Testis (tissue), 3 donors: ENCODE data around the gene PGBD1. TPM values are rescaled to one million over a fixed set of nuclear protein-coding genes. Genes with fewer than 3 reads are reported as not detected.

Source experiments
- DNase-seq: peaks from one replicate; pipeline ENCODE4 v3.0.0-alpha.2; 2019
- H3K27ac ChIP-seq, 2 donors: fragments of 200-600 bp; sonication (generic); one replicate each; pipeline ENCODE4 v1.5.1; 2019
- H3K27me3 ChIP-seq: fragments of 200-600 bp; sonication (generic); one replicate; pipeline ENCODE4 v1.5.1; 2019
- H3K36me3 ChIP-seq: fragments of 200-600 bp; sonication (generic); one replicate; pipeline ENCODE4 v1.5.1; 2017; ENCODE audit warnings: low read depth; ENCODE audit errors: missing control alignments
- H3K4me1 ChIP-seq: fragments of 200-600 bp; sonication (generic); one replicate; pipeline ENCODE4 v1.5.1; 2019
- H3K4me3 ChIP-seq, 2 donors: fragments of 200-600 bp; sonication (generic); one replicate each; pipeline ENCODE4 v1.5.1; 2017 to 2019
- H3K9me3 ChIP-seq: fragments of 200-600 bp; sonication (generic); one replicate; pipeline ENCODE4 v1.5.1; 2017
- CTCF ChIP-seq, 3 experiments: fragments of 450-650 bp in 2 of 3; fragments of 200-600 bp in 1 of 3; sonication (generic) in 1 of 3; IDR thresholded peaks; one replicate each; pipeline ENCODE4 v1.5.1; 2016 to 2019; ENCODE audit warnings: antibody characterized with exemption in 3 of 3, mild to moderate bottlenecking in 2 of 3, moderate library complexity in 1 of 3
- POLR2A ChIP-seq: fragments of 450-650 bp; IDR thresholded peaks from one replicate; pipeline ENCODE4 v1.6.1; 2017; ENCODE audit warnings: antibody characterized with exemption, mild to moderate bottlenecking, moderate library complexity
- WGBS, 2 donors: methylation state at CpG; one replicate each; pipeline ENCODE4 v1.1.5; 2018; 5-methylcytosine and 5-hydroxymethylcytosine counted together
- intact Hi-C: fragments of 100-400 bp; cut with DNase I; formaldehyde crosslinking; loops from one replicate; pipeline ENCODE4 v1.15.1; 2023; ENCODE audit warnings: low total_unique reads
- polyA plus RNA-seq: library from polyadenylated mRNA; stranded (reverse); fragments of 350-450 nt; fragmentation: Illumina TruSeq; extraction: RNeasy Lipid Tissue Mini Kit (QIAGEN cat#74804); gene quantifications from one replicate; pipeline ENCODE4 v1.2.3, GENCODE V29; 2014; ENCODE audit warnings: low read depth, low replicate concordance; ENCODE audit not compliant: insufficient read depth
- total RNA-seq, 2 donors: library from RNA; depleted of rRNA; stranded (reverse); fragments of >200 nt; gene quantifications; one replicate each; pipeline ENCODE4 v1.2.3, GENCODE V29; 2016

The PGBD1 gene
- total and polyA plus RNA-seq, 3 donors from 2014 or later: 4.8 to 6.9 (median 6.1) TPM

GRCh38 chr6:28266962-28267694 is 14.2 kb upstream of the PGBD1 start, which contains the start of gene ZSCAN26:
TSS of gene ZSCAN26 (plus strand) at chr6:28267143. CDS start at chr6:28271920, 4,777 bp downstream.
- Histone ChIP-seq H3K4me3 (peak within 1 kb of the TSS; percentile 80 to 82), H3K9me3 (no peaks in the 10 kb centered on the region), H3K27me3 (no peaks in the 10 kb centered on the region), H3K4me1 (peaks cover 10% of the 10 kb centered on the region), H3K27ac (peak within 1 kb of the TSS; percentile 92), H3K36me3 (no peaks in the 10 kb centered on the region)
- WGBS, 2 donors: 0 to 1% methylated on average over 21 to 32 of the region's 32 CpGs
- intact Hi-C loops: no loop called here
- TF ChIP-seq CTCF (IDR thresholded peaks at IDR 0.05) (no peak), POLR2A (no peak)
- DNase-seq: peak; percentile 87

GRCh38 chr6:28267695-28268059 is 13.7 kb upstream of the PGBD1 start:
- H3K4me1 ChIP-seq: peaks cover 10% of the 10 kb centered on the region
- H3K36me3 ChIP-seq: no peaks in the 10 kb centered on the region
- peak overlapping the region; percentile 80 to 82 for H3K4me3 ChIP-seq
- intact Hi-C loops: no loop called here
- no peaks in the 10 kb centered on the region for H3K9me3 ChIP-seq
- 0 to 5% methylated on average over 1 of the region's 1 CpG for WGBS, 2 donors
- no peaks in the 10 kb centered on the region for H3K27me3 ChIP-seq
- TF ChIP-seq CTCF (IDR thresholded peaks at IDR 0.05) (no peak), POLR2A (no peak)
- H3K27ac ChIP-seq: peak overlapping the region; percentile 92
- DNase-seq: no peak

GRCh38 chr6:28269492-28269891 is 11.9 kb upstream of the PGBD1 start:
- no peak for DNase-seq
- Histone ChIP-seq H3K9me3 (no peaks in the 10 kb centered on the region), H3K4me1 (peaks cover 10% of the 10 kb centered on the region), H3K36me3 (no peaks in the 10 kb centered on the region), H3K27ac (no peak overlapping the region), H3K4me3 (no peak overlapping the region), H3K27me3 (no peaks in the 10 kb centered on the region)
- intact Hi-C loops: no loop called here
- TF ChIP-seq CTCF (IDR thresholded peaks at IDR 0.05) (no peak), POLR2A (no peak)

- DNase-seq: no peak
These were observed 6.5 kb upstream of the PGBD1 start for GRCh38 chr6:28274888-28275287.

More at GRCh38 chr6:28274888-28275287, 6.5 kb upstream of the PGBD1 start:
- TF ChIP-seq POLR2A (no peak), CTCF (IDR thresholded peaks at IDR 0.05) (no peak)
- no peaks in the 10 kb centered on the region for H3K9me3 ChIP-seq
- H3K36me3 ChIP-seq: no peaks in the 10 kb centered on the region
- intact Hi-C loops: no loop called here
- no peaks in the 10 kb centered on the region for H3K4me1 ChIP-seq
- H3K27ac ChIP-seq: no peak overlapping the region
- no peaks in the 10 kb centered on the region for H3K27me3 ChIP-seq
- H3K4me3 ChIP-seq: no peak overlapping the region
